ENCODE measurements around the gene MREG. TPM values are rescaled to one million over a fixed set of nuclear protein-coding genes. Genes with fewer than 3 reads are reported as not detected.

MREG gene
- total and polyA plus RNA-seq, 12 donors: 3.1 to 14.4 (median 6.3) TPM

DNA sequence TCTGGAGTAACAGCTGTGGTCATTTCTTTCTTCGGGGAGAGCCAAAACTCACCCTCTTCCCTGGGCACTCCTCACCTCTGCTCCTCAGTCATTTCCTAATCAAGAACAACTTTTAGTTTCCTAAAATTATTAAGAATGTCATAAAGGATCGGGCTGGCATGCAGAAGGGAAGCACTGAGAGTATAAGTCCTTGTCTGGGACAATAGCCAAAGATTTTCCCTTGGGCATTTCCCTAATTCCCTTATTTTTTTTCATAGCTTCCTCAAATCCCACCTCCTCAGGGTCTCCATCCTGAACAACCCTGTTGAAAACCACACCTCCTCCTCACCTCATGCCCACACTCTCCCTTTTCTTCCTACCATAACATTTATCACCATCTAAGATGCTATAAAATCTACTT is 115.0 kb downstream of the MREG start:
- no peak for TF ChIP-seq POLR2A (IDR thresholded peaks at IDR 0.05)
- TF ChIP-seq, protein P1, sequence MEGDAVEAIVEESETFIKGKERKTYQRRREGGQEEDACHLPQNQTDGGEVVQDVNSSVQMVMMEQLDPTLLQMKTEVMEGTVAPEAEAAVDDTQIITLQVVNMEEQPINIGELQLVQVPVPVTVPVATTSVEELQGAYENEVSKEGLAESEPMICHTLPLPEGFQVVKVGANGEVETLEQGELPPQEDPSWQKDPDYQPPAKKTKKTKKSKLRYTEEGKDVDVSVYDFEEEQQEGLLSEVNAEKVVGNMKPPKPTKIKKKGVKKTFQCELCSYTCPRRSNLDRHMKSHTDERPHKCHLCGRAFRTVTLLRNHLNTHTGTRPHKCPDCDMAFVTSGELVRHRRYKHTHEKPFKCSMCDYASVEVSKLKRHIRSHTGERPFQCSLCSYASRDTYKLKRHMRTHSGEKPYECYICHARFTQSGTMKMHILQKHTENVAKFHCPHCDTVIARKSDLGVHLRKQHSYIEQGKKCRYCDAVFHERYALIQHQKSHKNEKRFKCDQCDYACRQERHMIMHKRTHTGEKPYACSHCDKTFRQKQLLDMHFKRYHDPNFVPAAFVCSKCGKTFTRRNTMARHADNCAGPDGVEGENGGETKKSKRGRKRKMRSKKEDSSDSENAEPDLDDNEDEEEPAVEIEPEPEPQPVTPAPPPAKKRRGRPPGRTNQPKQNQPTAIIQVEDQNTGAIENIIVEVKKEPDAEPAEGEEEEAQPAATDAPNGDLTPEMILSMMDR (IDR thresholded peaks at IDR 0.05): no peak
- intact Hi-C loops (cut with DNase I): no loop called here

DNA sequence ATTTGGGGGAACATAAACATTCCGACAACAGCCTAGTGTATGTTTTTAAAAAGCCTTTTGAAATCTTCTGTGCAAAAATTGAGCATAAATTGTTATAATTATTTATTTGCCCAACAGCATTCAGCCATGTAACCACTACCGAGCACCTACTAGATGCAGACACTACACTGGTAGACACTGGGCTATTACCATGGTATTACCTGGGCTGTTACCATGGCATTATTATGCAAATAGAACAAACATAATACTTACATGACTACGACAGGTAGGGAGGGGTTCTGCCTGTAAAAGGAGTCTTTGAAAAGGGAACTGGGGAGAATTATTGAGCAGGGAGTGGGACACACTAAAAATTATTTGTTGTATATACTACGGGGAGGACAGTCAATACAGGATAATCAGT is 116.4 kb downstream of the MREG start:
- intact Hi-C loops (cut with DNase I): no loop called here
- WGBS, 4 donors: 65 to 74% (median 70%) methylated on average over 4 of the region's 4 CpGs
- no peaks in the 10 kb centered on the region for H3K4me1 ChIP-seq (replicated peaks in 1 of 2)
- no peaks in the 10 kb centered on the region for H3K9me3 ChIP-seq (replicated peaks in 1 of 3)
- H3K27ac ChIP-seq: no peak overlapping the region
- no peak for DNase-seq
- no peak for TF ChIP-seq POLR2A (IDR thresholded peaks at IDR 0.05)
- TF ChIP-seq, protein P1 (IDR thresholded peaks at IDR 0.05): no peak
- H3K27me3 ChIP-seq: no peaks in the 10 kb centered on the region
- H3K36me3 ChIP-seq (replicated peaks in 1 of 2): no peaks in the 10 kb centered on the region
- no peak overlapping the region for H3K4me3 ChIP-seq

More for the DNA sequence above, 115.0 kb downstream of the MREG start:
- no peak overlapping the region for H3K4me3 ChIP-seq
- H3K27me3 ChIP-seq: no peaks in the 10 kb centered on the region
- no peaks in the 10 kb centered on the region for H3K9me3 ChIP-seq (replicated peaks in 1 of 3)
- no peak overlapping the region for H3K27ac ChIP-seq
- no peak for DNase-seq
- H3K4me1 ChIP-seq (replicated peaks in 1 of 2): no peaks in the 10 kb centered on the region
- no peaks in the 10 kb centered on the region for H3K36me3 ChIP-seq (replicated peaks in 1 of 2)
- WGBS, 4 donors: 73 to 87% (median 82%) methylated on average over 2 of the region's 2 CpGs

DNA sequence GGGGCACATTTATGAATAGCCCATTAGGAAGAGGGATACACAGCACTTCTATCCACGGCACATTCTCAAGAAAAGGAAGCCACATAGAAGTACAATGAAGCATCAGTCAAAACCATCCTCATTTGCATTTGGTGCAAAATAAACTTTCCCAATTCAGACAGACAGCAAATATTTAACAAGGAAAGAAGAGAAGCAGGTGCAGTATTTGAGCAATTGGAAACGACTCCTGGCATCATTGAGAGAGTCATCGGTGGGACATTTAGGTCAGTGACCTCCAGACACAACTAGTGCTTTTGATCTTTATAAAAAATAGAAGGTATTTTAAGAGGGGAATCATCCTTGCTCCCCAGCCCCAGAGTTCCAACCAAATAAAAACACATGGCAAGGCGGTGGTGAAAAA is 118.0 kb downstream of the MREG start:
- Histone ChIP-seq H3K4me1 (replicated peaks in 1 of 2) (peaks cover 0 to 4% of the 10 kb centered on the region in 2 donors), H3K27ac (no peak overlapping the region), H3K9me3 (replicated peaks in 1 of 3) (no peaks in the 10 kb centered on the region), H3K4me3 (no peak overlapping the region), H3K27me3 (no peaks in the 10 kb centered on the region), H3K36me3 (replicated peaks in 1 of 2) (no peaks in the 10 kb centered on the region)
- DNase-seq: no peak
- intact Hi-C loops (cut with DNase I): no loop called here
- TF ChIP-seq POLR2A (IDR thresholded peaks at IDR 0.05): no peak
- TF ChIP-seq, protein P1 (IDR thresholded peaks at IDR 0.05): no peak
- WGBS, 4 donors: 88 to 89% (median 88%) methylated on average over 4 of the region's 4 CpGs

Other genes starting within 250 kb of the MREG start
- gene PECR, start 68.3 kb upstream of the MREG start, total RNA-seq: 10 to 100 TPM in 6 of 9 donors, 1 to 10 TPM in 3; 6.0 to 22.2 (median 11.4) TPM
- 10 to 100 TPM in 1 of 3 donors, 1 to 10 TPM in 2; 5.3 to 11.3 (median 8.2) TPM for gene PECR, start 68.3 kb upstream of the MREG start, polyA plus RNA-seq
- 1 to 10 TPM in 3 of 9 donors, under 1 TPM in 6; 0.12 to 2.3 (median 0.72) TPM for gene TMEM169, start 68.4 kb upstream of the MREG start, total RNA-seq
- gene TMEM169, start 68.4 kb upstream of the MREG start, polyA plus RNA-seq: 1 to 10 TPM in 1 of 3 donors, under 1 TPM in 2; 0.24 to 1.2 (median 0.88) TPM
- 100 to 1,000 TPM; 104 to 224 (median 159) TPM for gene XRCC5, start 95.8 kb upstream of the MREG start, total RNA-seq
- 100 to 1,000 TPM in 1 of 3 donors, 10 to 100 TPM in 2; 58.4 to 198 (median 59.5) TPM for gene XRCC5, start 95.8 kb upstream of the MREG start, polyA plus RNA-seq